Activated CD4-positive, alpha-beta T cell treated with anti-CD3 and anti-CD28 coated beads, Interleukin-2, amount 50 U/mL, for 24 hours (primary cell): Measurements from ENCODE around the gene CORO2B.

ENCODE experiments used
- DNase-seq, 2 donors: peaks; one replicate each; pipeline ENCODE4 v3.0.0-alpha.2; 2020; ENCODE audit warnings: low read depth in 1 of 2, low spot score in 1 of 2

The CORO2B gene

GRCh38 chr15:68765602-68766368, 187.0 kb downstream of the CORO2B start:
- DNase-seq, result no peak

GRCh38 chr15:68767833-68768232, 189.0 kb downstream of the CORO2B start:
- no peak for DNase-seq

- no peak for DNase-seq
Measured at GRCh38 chr15:68768321-68768720, 189.5 kb downstream of the CORO2B start.

- no peak for DNase-seq
Measured at GRCh38 chr15:68769702-68770101, 190.9 kb downstream of the CORO2B start.

- no peak for DNase-seq
Measured at GRCh38 chr15:68770216-68770615, 191.4 kb downstream of the CORO2B start.

GRCh38 chr15:68773036-68773435, 194.2 kb downstream of the CORO2B start:
- DNase-seq, result no peak

- DNase-seq, result no peak
Measured at GRCh38 chr15:68774120-68774519, 195.3 kb downstream of the CORO2B start.

- no peak for DNase-seq
Measured at GRCh38 chr15:68774521-68775235, 195.9 kb downstream of the CORO2B start.

GRCh38 chr15:68775236-68775577, 196.4 kb downstream of the CORO2B start:
- DNase-seq, result no peak

- no peak for DNase-seq
Measured at GRCh38 chr15:68775671-68776476, 197.1 kb downstream of the CORO2B start.

GRCh38 chr15:68776477-68777270, 197.9 kb downstream of the CORO2B start:
- no peak for DNase-seq
